HUDEP-2 (cell line): ENCODE data around the gene TM7SF3.
"Not testable (repeated sequence)": the region's sequence is repeated elsewhere in the genome, so short reads cannot be mapped to it uniquely, and the experiment has no call there.

Experiments
- DNase-seq, 76 experiments: peaks; one replicate each; lab custom pipeline; 2025; ENCODE audit not compliant: unreplicated experiment in 76 of 76; lab: John Stamatoyannopoulos, UW

Gene TM7SF3

GRCh38 chr12:26982866-26983265 is 31.3 kb downstream of the TM7SF3 start:
- no peak for DNase-seq

- DNase-seq: no peak
Measured at GRCh38 chr12:26979733-26980132, 34.5 kb downstream of the TM7SF3 start.

GRCh38 chr12:26978801-26979200 is 35.4 kb downstream of the TM7SF3 start:
- no peak for DNase-seq

- DNase-seq: no peak
Measured at GRCh38 chr12:26976687-26977086, 37.5 kb downstream of the TM7SF3 start.

GRCh38 chr12:26971963-26972362 is 42.2 kb downstream of the TM7SF3 start:
- no peak for DNase-seq

GRCh38 chr12:26970136-26970535 is 44.0 kb downstream of the TM7SF3 start:
- no peak for DNase-seq

GRCh38 chr12:26966842-26967241 is 47.3 kb downstream of the TM7SF3 start:
- no peak for DNase-seq

- DNase-seq: no peak
Measured at GRCh38 chr12:26963413-26963812, 50.8 kb downstream of the TM7SF3 start.

GRCh38 chr12:26961803-26962202 is 52.4 kb downstream of the TM7SF3 start:
- DNase-seq: no peak

- DNase-seq: not testable (repeated sequence)
Measured at GRCh38 chr12:26961391-26961790, 52.8 kb downstream of the TM7SF3 start.

GRCh38 chr12:26954027-26954426 is 60.2 kb downstream of the TM7SF3 start:
- no peak for DNase-seq

GRCh38 chr12:26953447-26953846 is 60.7 kb downstream of the TM7SF3 start:
- no peak for DNase-seq

- no peak for DNase-seq
Measured at GRCh38 chr12:26948309-26948708, 65.9 kb downstream of the TM7SF3 start.

- DNase-seq: peak in 2 of 76 experiments; percentile 9 to 36
Measured at GRCh38 chr12:26941215-26941594, 73.0 kb downstream of the TM7SF3 start.

GRCh38 chr12:26940516-26941214 is 73.5 kb downstream of the TM7SF3 start:
- peak in 57 of 76 experiments; percentile 2 to 76 (median 39) for DNase-seq

GRCh38 chr12:26939953-26940352 is 74.2 kb downstream of the TM7SF3 start:
- peak in 3 of 76 experiments; percentile 6 to 35 (median 10) for DNase-seq

GRCh38 chr12:26939192-26939832 is 74.9 kb downstream of the TM7SF3 start:
- peak in 4 of 76 experiments; percentile 7 to 38 (median 32) for DNase-seq

GRCh38 chr12:26938701-26939062 is 75.5 kb downstream of the TM7SF3 start:
- DNase-seq: peak in 12 of 76 experiments; percentile 16 to 46 (median 40)

GRCh38 chr12:26937863-26938700 is 76.1 kb downstream of the TM7SF3 start, which contains the start of the genes FGFR1OP2 and INTS13:
Gene FGFR1OP2 (plus strand): TSS chr12:26938470. CDS start chr12:26954159, 15,689 bp downstream.
Gene INTS13 (minus strand): TSS chr12:26937981. CDS start chr12:26936803, 1,178 bp downstream.
- DNase-seq: peak; percentile 52 to 99 (median 95)

- peak in 1 of 76 experiments; percentile 47 for DNase-seq
Measured at GRCh38 chr12:26937443-26937862, 76.7 kb downstream of the TM7SF3 start.
